GM23338 (cell line): ENCODE results near the gene CDV3. TPM values are rescaled to one million over a fixed set of nuclear protein-coding genes. Genes with fewer than 3 reads are reported as not detected.
A peak's percentile ranks its signal among the peaks of the same experiment; 100 is the strongest.
"Not testable (repeated sequence)": the region's sequence is repeated elsewhere in the genome, so short reads cannot be mapped to it uniquely, and the experiment has no call there.

Experiments
- ATAC-seq: fragments of 200-7000 bp; cut with Tn5 transposase; 3 replicates; pipeline ENCODE4 v1.9.1; 2020
- DNase-seq: peaks from one replicate; pipeline ENCODE4 v3.0.0-alpha.2; 2015; ENCODE audit warnings: low spot score
- H2AFZ ChIP-seq: fragments of 200-600 bp; sonication (generic); 2 replicates; pipeline ENCODE4 v1.8.0; 2016; ENCODE audit warnings: antibody characterized with exemption, mild to moderate bottlenecking, moderate library complexity
- H3F3A ChIP-seq: fragments of 200-600 bp; sonication (generic); replicated peaks from 2 replicates; pipeline ENCODE4 v1.8.0; 2017; ENCODE audit warnings: antibody characterized with exemption, mixed run types, low read depth
- H3K27ac ChIP-seq: fragments of 200-600 bp; sonication (generic); 2 replicates; pipeline ENCODE4 v1.6.1; 2016; ENCODE audit warnings: low read depth
- H3K27me3 ChIP-seq: fragments of 200-600 bp; sonication (generic); 2 replicates; pipeline ENCODE4 v1.8.0; 2016; ENCODE audit warnings: mild to moderate bottlenecking, mixed run types, moderate library complexity; ENCODE audit not compliant: insufficient read depth
- H3K36me3 ChIP-seq: fragments of 200-600 bp; sonication (generic); 2 replicates; pipeline ENCODE4 v1.8.0; 2016; ENCODE audit warnings: mild to moderate bottlenecking; ENCODE audit not compliant: insufficient read depth
- H3K4me1 ChIP-seq: fragments of 200-600 bp; sonication (generic); 2 replicates; pipeline ENCODE4 v1.8.0; 2016; ENCODE audit warnings: mild to moderate bottlenecking, moderate library complexity; ENCODE audit not compliant: insufficient read depth
- H3K4me2 ChIP-seq: fragments of 200-600 bp; sonication (generic); 2 replicates; pipeline ENCODE4 v1.7.1; 2017; ENCODE audit warnings: mixed run types
- H3K4me3 ChIP-seq: fragments of 200-600 bp; sonication (generic); 2 replicates; pipeline ENCODE4 v1.6.1; 2016; ENCODE audit warnings: mixed run types
- H3K79me2 ChIP-seq: fragments of 200-600 bp; sonication (generic); replicated peaks from 2 replicates; pipeline ENCODE4 v1.8.0; 2017; ENCODE audit warnings: mild to moderate bottlenecking; ENCODE audit not compliant: insufficient read depth
- H3K9me2 ChIP-seq: fragments of 200-600 bp; sonication (generic); 2 replicates; pipeline ENCODE4 v1.8.0; 2017; ENCODE audit not compliant: insufficient read depth
- H4K20me1 ChIP-seq: fragments of 200-600 bp; sonication (generic); replicated peaks from 2 replicates; pipeline ENCODE4 v1.8.0; 2017; ENCODE audit warnings: mild to moderate bottlenecking; ENCODE audit not compliant: insufficient read depth
- H3K27ac Mint-ChIP-seq: 2 replicates; pipeline ENCODE4 v1.8.0; 2020; ENCODE audit warnings: inconsistent platforms, mild to moderate bottlenecking, moderate library complexity, mixed read lengths
- H3K27me3 Mint-ChIP-seq: 3 replicates; pipeline ENCODE4 v1.8.0; 2022; ENCODE audit warnings: low read depth, mild to moderate bottlenecking, moderate library complexity, mixed read lengths, inconsistent platforms; ENCODE audit not compliant: insufficient read depth, poor library complexity
- H3K36me3 Mint-ChIP-seq: 3 replicates; pipeline ENCODE4 v1.8.0; 2021; ENCODE audit warnings: low read depth, mild to moderate bottlenecking, inconsistent platforms, moderate library complexity, mixed read lengths
- H3K4me1 Mint-ChIP-seq: 3 replicates; pipeline ENCODE4 v1.8.0; 2020; ENCODE audit warnings: mild to moderate bottlenecking, inconsistent platforms, mixed read lengths
- H3K4me3 Mint-ChIP-seq: 3 replicates; pipeline ENCODE4 v1.8.0; 2021; ENCODE audit warnings: moderate library complexity, mild to moderate bottlenecking, inconsistent platforms, mixed read lengths
- H3K9me3 Mint-ChIP-seq: 3 replicates; pipeline ENCODE4 v1.8.0; 2020; ENCODE audit warnings: moderate library complexity, mild to moderate bottlenecking, inconsistent platforms, mixed read lengths
- EZH2 ChIP-seq: fragments of 200-600 bp; sonication (generic); IDR thresholded peaks from one replicate; pipeline ENCODE4 v1.8.0; 2017; ENCODE audit warnings: antibody characterized with exemption, mild to moderate bottlenecking, low read depth; ENCODE audit not compliant: unreplicated experiment
- JUNB ChIP-seq: IDR thresholded peaks from one replicate; pipeline ENCODE4 v1.6.1; 2016; ENCODE audit warnings: antibody characterized with exemption; ENCODE audit not compliant: unreplicated experiment
- NANOG ChIP-seq: IDR thresholded peaks from 2 replicates; pipeline ENCODE4 v1.6.1; 2016; ENCODE audit warnings: antibody characterized with exemption, borderline replicate concordance
- POLR2AphosphoS5 ChIP-seq: IDR thresholded peaks from 2 replicates; pipeline ENCODE4 v1.6.1; 2016; ENCODE audit warnings: antibody characterized with exemption, low read depth
- ZNF114 ChIP-seq: fragments of 250-450 bp; sonication (Bioruptor Pico); IDR thresholded peaks from 2 replicates; pipeline ENCODE4 v1.5.0; 2020; ENCODE audit warnings: mild to moderate bottlenecking, moderate library complexity
- ZNF331 ChIP-seq: fragments of 250-450 bp; sonication (Bioruptor Pico); IDR thresholded peaks from 2 replicates; pipeline ENCODE4 v1.5.0; 2020; ENCODE audit warnings: low read depth, mild to moderate bottlenecking, moderate library complexity
- long read RNA-seq: library from polyadenylated mRNA; unstranded; transcript quantifications from one replicate; pipeline ENCODE4 v2.0.0, GENCODE V29; 2020; ENCODE audit not compliant: unreplicated experiment
- polyA plus RNA-seq: library from polyadenylated mRNA; unstranded; fragments of >200 nt; fragmentation: Nextera tagmentation; extraction: Ambion mirVana; gene quantifications from 2 replicates; pipeline ENCODE4 v1.2.1, GENCODE V29; 2016
- total RNA-seq: library from RNA; depleted of rRNA; stranded (reverse); fragments of >200 nt; shearing (Covaris generic); gene quantifications from 2 replicates; pipeline ENCODE4 v1.2.3, GENCODE V29; 2014; rRNA removed
- TF ChIP-seq, protein P1 (sequence below), 2 experiments: fragments of 200-600 bp in 1 of 2; sonication (generic) in 1 of 2; conservative IDR thresholded peaks; 2 replicates each; pipeline versions ENCODE4 v1.5.1 to v1.6.1; 2016 to 2017; ENCODE audit warnings: antibody characterized with exemption in 2 of 2, low read depth in 2 of 2, mild to moderate bottlenecking in 2 of 2, moderate library complexity in 1 of 2
- TF ChIP-seq, protein P2 (sequence below): IDR thresholded peaks from one replicate; pipeline ENCODE4 v1.6.1; 2018; ENCODE audit warnings: antibody characterized with exemption; ENCODE audit not compliant: unreplicated experiment

The CDV3 gene, protein sequence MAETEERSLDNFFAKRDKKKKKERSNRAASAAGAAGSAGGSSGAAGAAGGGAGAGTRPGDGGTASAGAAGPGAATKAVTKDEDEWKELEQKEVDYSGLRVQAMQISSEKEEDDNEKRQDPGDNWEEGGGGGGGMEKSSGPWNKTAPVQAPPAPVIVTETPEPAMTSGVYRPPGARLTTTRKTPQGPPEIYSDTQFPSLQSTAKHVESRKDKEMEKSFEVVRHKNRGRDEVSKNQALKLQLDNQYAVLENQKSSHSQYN
- total RNA-seq (119 TPM in 2 replicates), polyA plus RNA-seq (36.6 and 44.1 TPM in 2 replicates)
- long read RNA-seq, partial matches to known transcripts, result 0 of 4 reads
- long read RNA-seq, other reads (novel, unspliced or antisense), result 4 of 4 reads

DNA sequence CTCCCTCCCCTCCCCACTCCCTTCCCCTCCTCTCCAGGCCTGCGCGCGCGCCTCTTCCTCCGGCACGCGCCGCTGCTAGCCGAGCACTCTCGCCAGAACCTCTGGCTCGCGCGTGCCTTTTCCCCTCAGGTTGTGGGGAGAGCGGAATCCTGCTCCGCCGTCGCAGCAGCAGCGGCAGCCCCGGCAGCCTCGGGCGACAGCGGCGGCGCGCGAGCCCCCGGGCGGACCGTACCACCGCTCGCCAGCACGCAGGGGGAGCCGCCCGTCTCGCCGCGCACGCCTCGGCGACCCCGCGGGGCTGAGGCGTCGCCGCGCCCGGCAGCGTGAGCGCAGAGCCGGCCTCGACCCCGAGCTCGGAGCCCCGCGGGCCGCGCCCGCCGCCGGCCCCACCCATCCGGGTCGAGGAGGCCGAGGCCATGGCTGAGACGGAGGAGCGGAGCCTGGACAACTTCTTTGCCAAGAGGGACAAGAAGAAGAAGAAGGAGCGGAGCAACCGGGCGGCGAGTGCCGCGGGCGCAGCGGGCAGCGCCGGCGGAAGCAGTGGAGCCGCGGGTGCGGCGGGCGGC lies at the start of gene CDV3:
TSS of gene CDV3 (plus strand) at position 58 of the 566 bp plus-strand sequence. CDS start at position 417, 359 bp downstream.
- H3K79me2 ChIP-seq, result peaks cover 45% of the 10 kb centered on the region
- H3K4me2 ChIP-seq, result peak within 1 kb of the TSS; percentile 98
- no peaks in the 10 kb centered on the region for H3K27me3 ChIP-seq
- DNase-seq, result peak; percentile 71
- H3K27ac ChIP-seq, result peak within 1 kb of the TSS; percentile 88
- H3K4me1 ChIP-seq, result peaks cover 21% of the 10 kb centered on the region
- peaks cover 29% of the 10 kb centered on the region for H3K36me3 ChIP-seq
- H3K4me3 ChIP-seq, result peak within 1 kb of the TSS; percentile 90
- peaks cover 35% of the 10 kb centered on the region for H4K20me1 ChIP-seq
- H3K9me2 ChIP-seq, result no peaks in the 10 kb centered on the region
- Mint-ChIP-seq H3K4me1 (peaks cover 28% of the 10 kb centered on the region), H3K36me3 (peaks cover 42% of the 10 kb centered on the region), H3K9me3 (no peaks in the 10 kb centered on the region), H3K27me3 (peaks cover 5% of the 10 kb centered on the region), H3K27ac (peak within 1 kb of the TSS; percentile 96), H3K4me3 (peak within 1 kb of the TSS; percentile 91)
- ATAC-seq, result peak; percentile 29
- no peaks in the 10 kb centered on the region for H3F3A ChIP-seq
- peak within 1 kb of the TSS; percentile 40; the same call in 1 of the 2 replicates for H2AFZ ChIP-seq
- no peak for TF ChIP-seq ZNF114
- peak; percentile 64 for TF ChIP-seq POLR2AphosphoS5

DNA sequence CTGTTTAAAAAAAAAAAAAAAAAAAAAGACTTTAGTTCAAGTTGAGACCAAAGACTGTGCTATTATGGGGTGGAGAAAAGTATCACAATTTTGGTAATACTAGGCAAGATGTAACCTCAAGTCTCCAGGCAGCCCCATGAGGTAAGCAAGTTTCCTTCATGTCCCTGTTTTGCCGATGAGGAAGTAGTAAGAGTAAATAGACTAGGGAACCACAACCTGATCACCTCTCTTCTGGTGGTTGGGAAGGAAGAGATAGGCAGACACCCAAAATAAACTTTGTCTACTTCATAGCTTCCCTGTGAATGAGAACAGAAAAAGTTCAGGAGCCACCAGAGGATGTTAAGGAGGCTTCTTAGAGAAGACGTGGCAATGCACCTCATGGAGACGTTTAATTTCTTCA lies 49.7 kb upstream of the CDV3 start:
- not testable (repeated sequence) for H3K4me2 ChIP-seq, H3K4me1 ChIP-seq, H3K27ac ChIP-seq, H3K79me2 ChIP-seq, H3K4me1 Mint-ChIP-seq, ATAC-seq, H3K36me3 ChIP-seq, H3K4me3 ChIP-seq, H3K9me3 Mint-ChIP-seq, H3K27me3 Mint-ChIP-seq, DNase-seq, H3K27me3 ChIP-seq, H4K20me1 ChIP-seq, H3F3A ChIP-seq, H3K27ac Mint-ChIP-seq, H3K36me3 Mint-ChIP-seq, H3K4me3 Mint-ChIP-seq, H3K9me2 ChIP-seq
- H2AFZ ChIP-seq, result peak overlapping the region; percentile 56; the same call in 1 of the 2 replicates

DNA sequence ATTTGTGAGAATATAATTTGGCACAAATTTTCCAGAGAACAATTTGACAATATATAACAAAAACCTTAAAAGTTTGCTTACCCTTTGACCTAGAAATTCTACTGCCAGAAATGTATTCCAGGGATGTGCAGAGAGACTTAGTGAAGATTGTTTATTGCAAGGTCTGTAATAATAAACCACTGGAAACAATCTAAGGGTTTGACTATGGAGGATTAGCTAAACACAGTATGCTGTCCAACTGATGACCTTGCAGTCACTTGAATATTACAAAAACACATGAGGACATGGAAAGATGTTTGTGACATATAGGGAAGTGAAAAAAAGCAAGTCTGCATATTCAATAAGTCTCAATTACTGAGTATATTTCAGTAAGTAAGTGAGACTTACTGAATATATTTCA lies 48.1 kb upstream of the CDV3 start:
- Mint-ChIP-seq H3K4me1 (no peaks in the 10 kb centered on the region), H3K4me3 (no peak overlapping the region), H3K27me3 (peaks cover 1% of the 10 kb centered on the region), H3K36me3 (peaks cover 3% of the 10 kb centered on the region; the same call in 2 of the 3 replicates), H3K9me3 (peaks cover 7% of the 10 kb centered on the region; the same call in 2 of the 3 replicates), H3K27ac (no peak overlapping the region)
- Histone ChIP-seq H3K9me2 (no peaks in the 10 kb centered on the region), H3K4me3 (no peak overlapping the region), H4K20me1 (no peaks in the 10 kb centered on the region), H3K27ac (no peak overlapping the region), H3K4me1 (no peaks in the 10 kb centered on the region), H3K36me3 (no peaks in the 10 kb centered on the region), H3K79me2 (no peaks in the 10 kb centered on the region), H2AFZ (no peak overlapping the region), H3K27me3 (no peaks in the 10 kb centered on the region), H3K4me2 (no peak overlapping the region), H3F3A (no peaks in the 10 kb centered on the region)
- ATAC-seq (no peak), DNase-seq (no peak)
- TF ChIP-seq JUNB (no peak), NANOG (no peak), ZNF331 (CRISPR knock-in tag) (no peak), EZH2 (no peak), POLR2AphosphoS5 (no peak)
- TF ChIP-seq, protein P1, sequence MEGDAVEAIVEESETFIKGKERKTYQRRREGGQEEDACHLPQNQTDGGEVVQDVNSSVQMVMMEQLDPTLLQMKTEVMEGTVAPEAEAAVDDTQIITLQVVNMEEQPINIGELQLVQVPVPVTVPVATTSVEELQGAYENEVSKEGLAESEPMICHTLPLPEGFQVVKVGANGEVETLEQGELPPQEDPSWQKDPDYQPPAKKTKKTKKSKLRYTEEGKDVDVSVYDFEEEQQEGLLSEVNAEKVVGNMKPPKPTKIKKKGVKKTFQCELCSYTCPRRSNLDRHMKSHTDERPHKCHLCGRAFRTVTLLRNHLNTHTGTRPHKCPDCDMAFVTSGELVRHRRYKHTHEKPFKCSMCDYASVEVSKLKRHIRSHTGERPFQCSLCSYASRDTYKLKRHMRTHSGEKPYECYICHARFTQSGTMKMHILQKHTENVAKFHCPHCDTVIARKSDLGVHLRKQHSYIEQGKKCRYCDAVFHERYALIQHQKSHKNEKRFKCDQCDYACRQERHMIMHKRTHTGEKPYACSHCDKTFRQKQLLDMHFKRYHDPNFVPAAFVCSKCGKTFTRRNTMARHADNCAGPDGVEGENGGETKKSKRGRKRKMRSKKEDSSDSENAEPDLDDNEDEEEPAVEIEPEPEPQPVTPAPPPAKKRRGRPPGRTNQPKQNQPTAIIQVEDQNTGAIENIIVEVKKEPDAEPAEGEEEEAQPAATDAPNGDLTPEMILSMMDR (conservative IDR thresholded peaks at IDR 0.05; ENCODE audit: low read depth in 2 of 2), result no peak
- TF ChIP-seq, protein P2, sequence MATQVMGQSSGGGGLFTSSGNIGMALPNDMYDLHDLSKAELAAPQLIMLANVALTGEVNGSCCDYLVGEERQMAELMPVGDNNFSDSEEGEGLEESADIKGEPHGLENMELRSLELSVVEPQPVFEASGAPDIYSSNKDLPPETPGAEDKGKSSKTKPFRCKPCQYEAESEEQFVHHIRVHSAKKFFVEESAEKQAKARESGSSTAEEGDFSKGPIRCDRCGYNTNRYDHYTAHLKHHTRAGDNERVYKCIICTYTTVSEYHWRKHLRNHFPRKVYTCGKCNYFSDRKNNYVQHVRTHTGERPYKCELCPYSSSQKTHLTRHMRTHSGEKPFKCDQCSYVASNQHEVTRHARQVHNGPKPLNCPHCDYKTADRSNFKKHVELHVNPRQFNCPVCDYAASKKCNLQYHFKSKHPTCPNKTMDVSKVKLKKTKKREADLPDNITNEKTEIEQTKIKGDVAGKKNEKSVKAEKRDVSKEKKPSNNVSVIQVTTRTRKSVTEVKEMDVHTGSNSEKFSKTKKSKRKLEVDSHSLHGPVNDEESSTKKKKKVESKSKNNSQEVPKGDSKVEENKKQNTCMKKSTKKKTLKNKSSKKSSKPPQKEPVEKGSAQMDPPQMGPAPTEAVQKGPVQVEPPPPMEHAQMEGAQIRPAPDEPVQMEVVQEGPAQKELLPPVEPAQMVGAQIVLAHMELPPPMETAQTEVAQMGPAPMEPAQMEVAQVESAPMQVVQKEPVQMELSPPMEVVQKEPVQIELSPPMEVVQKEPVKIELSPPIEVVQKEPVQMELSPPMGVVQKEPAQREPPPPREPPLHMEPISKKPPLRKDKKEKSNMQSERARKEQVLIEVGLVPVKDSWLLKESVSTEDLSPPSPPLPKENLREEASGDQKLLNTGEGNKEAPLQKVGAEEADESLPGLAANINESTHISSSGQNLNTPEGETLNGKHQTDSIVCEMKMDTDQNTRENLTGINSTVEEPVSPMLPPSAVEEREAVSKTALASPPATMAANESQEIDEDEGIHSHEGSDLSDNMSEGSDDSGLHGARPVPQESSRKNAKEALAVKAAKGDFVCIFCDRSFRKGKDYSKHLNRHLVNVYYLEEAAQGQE, result no peak
